ENCODE measurements around the gene CRAT.
"Not testable (repeated sequence)": the region's sequence is repeated elsewhere in the genome, so short reads cannot be mapped to it uniquely, and the experiment has no call there.

CRAT gene

GRCh38 chr9:129138476-129139232 is 28.1 kb upstream of the CRAT start:
- H3K27me3 ChIP-seq: no peaks in the 10 kb centered on the region
- H3K27ac ChIP-seq: peak overlapping the region; percentile 58
- H3K4me2 ChIP-seq: peak overlapping the region; percentile 95
- peaks cover 49% of the 10 kb centered on the region for H3K4me1 ChIP-seq
- no peaks in the 10 kb centered on the region for H3K9me3 ChIP-seq
- no peaks in the 10 kb centered on the region for H4K20me1 ChIP-seq
- H3K36me3 ChIP-seq: peaks cover 62% of the 10 kb centered on the region
- no peak overlapping the region for H3K4me3 ChIP-seq
- no peak for TF ChIP-seq Cebpa-rat (IDR thresholded peaks at IDR 0.05)
- peak overlapping the region; percentile 98; the same call in 1 of the 2 replicates for H3K9ac ChIP-seq

GRCh38 chr9:129138144-129138462 is 27.5 kb upstream of the CRAT start:
- Histone ChIP-seq H3K36me3 (peaks cover 65% of the 10 kb centered on the region), H3K9ac (no peak overlapping the region)

GRCh38 chr9:129137292-129138143 is 26.9 kb upstream of the CRAT start:
- Histone ChIP-seq H3K4me3 (no peak overlapping the region), H4K20me1 (no peaks in the 10 kb centered on the region), H3K4me2 (no peak overlapping the region), H3K27me3 (no peaks in the 10 kb centered on the region), H3K9me3 (no peaks in the 10 kb centered on the region), H3K27ac (0 out of 2 replicates have a peak overlapping the region, but pooled peaks have one; percentile 1), H3K9ac (0 out of 2 replicates have a peak overlapping the region, but pooled peaks have one; percentile 10), H3K4me1 (peaks cover 38% of the 10 kb centered on the region), H3K36me3 (peaks cover 68% of the 10 kb centered on the region)
- no peak for TF ChIP-seq Cebpa-rat (IDR thresholded peaks at IDR 0.05)

More at GRCh38 chr9:129138144-129138462, 27.5 kb upstream of the CRAT start:
- no peaks in the 10 kb centered on the region for H4K20me1 ChIP-seq
- peak overlapping the region; percentile 1; the same call in 1 of the 2 replicates for H3K27ac ChIP-seq
- H3K9me3 ChIP-seq: no peaks in the 10 kb centered on the region
- peaks cover 44% of the 10 kb centered on the region for H3K4me1 ChIP-seq
- TF ChIP-seq Cebpa-rat (IDR thresholded peaks at IDR 0.05): no peak
- no peak overlapping the region for H3K4me3 ChIP-seq
- H3K27me3 ChIP-seq: no peaks in the 10 kb centered on the region
- H3K4me2 ChIP-seq: no peak overlapping the region

- Histone ChIP-seq H3K27me3 (no peaks in the 10 kb centered on the region), H3K4me1 (peaks cover 33% of the 10 kb centered on the region), H4K20me1 (no peaks in the 10 kb centered on the region), H3K9ac (peak overlapping the region; percentile 15), H3K4me2 (no peak overlapping the region), H3K4me3 (no peak overlapping the region), H3K36me3 (peaks cover 73% of the 10 kb centered on the region), H3K9me3 (no peaks in the 10 kb centered on the region), H3K27ac (no peak overlapping the region)
- no peak for TF ChIP-seq Cebpa-rat (IDR thresholded peaks at IDR 0.05)
Measured at GRCh38 chr9:129136446-129137035, 25.9 kb upstream of the CRAT start.

- Histone ChIP-seq H3K27ac (no peak overlapping the region), H3K9ac (no peak overlapping the region), H3K4me2 (no peak overlapping the region), H3K36me3 (peaks cover 84% of the 10 kb centered on the region), H4K20me1 (peaks cover 10% of the 10 kb centered on the region; the same call in 1 of the 2 replicates), H3K27me3 (no peaks in the 10 kb centered on the region), H3K9me3 (no peaks in the 10 kb centered on the region), H3K4me1 (peaks cover 29% of the 10 kb centered on the region), H3K4me3 (no peak overlapping the region)
- no peak for TF ChIP-seq Cebpa-rat (IDR thresholded peaks at IDR 0.05)
Measured at GRCh38 chr9:129135476-129135875, 24.9 kb upstream of the CRAT start.

GRCh38 chr9:129133082-129133481 is 22.5 kb upstream of the CRAT start:
- no peak overlapping the region for H3K9ac ChIP-seq
- H3K27ac ChIP-seq: 0 out of 2 replicates have a peak overlapping the region, but pooled peaks have one; percentile 32
- H3K4me2 ChIP-seq: no peak overlapping the region
- no peaks in the 10 kb centered on the region for H3K27me3 ChIP-seq
- H3K4me3 ChIP-seq: no peak overlapping the region
- peaks cover 13% of the 10 kb centered on the region; the same call in 1 of the 2 replicates for H4K20me1 ChIP-seq
- TF ChIP-seq Cebpa-rat (IDR thresholded peaks at IDR 0.05): no peak
- H3K9me3 ChIP-seq: no peaks in the 10 kb centered on the region
- H3K4me1 ChIP-seq: peaks cover 10% of the 10 kb centered on the region
- peaks cover 96% of the 10 kb centered on the region for H3K36me3 ChIP-seq

GRCh38 chr9:129131300-129132145 is 20.9 kb upstream of the CRAT start:
- Histone ChIP-seq H4K20me1 (peaks cover 25% of the 10 kb centered on the region), H3K4me2 (no peak overlapping the region), H3K9me3 (no peaks in the 10 kb centered on the region), H3K27ac (no peak overlapping the region), H3K27me3 (no peaks in the 10 kb centered on the region), H3K4me1 (peaks cover 22% of the 10 kb centered on the region), H3K36me3 (peaks cover 96% of the 10 kb centered on the region), H3K9ac (no peak overlapping the region), H3K4me3 (no peak overlapping the region)
- no peak for TF ChIP-seq Cebpa-rat (IDR thresholded peaks at IDR 0.05)

GRCh38 chr9:129130791-129131190 is 20.2 kb upstream of the CRAT start:
- H3K36me3 ChIP-seq: peaks cover 91% of the 10 kb centered on the region
- no peak overlapping the region for H3K27ac ChIP-seq
- H3K4me1 ChIP-seq: peaks cover 29% of the 10 kb centered on the region
- H3K9me3 ChIP-seq: no peaks in the 10 kb centered on the region
- H3K27me3 ChIP-seq: no peaks in the 10 kb centered on the region
- no peak overlapping the region for H3K4me3 ChIP-seq
- no peak overlapping the region for H3K9ac ChIP-seq
- H4K20me1 ChIP-seq: peaks cover 31% of the 10 kb centered on the region
- TF ChIP-seq Cebpa-rat (IDR thresholded peaks at IDR 0.05): no peak
- H3K4me2 ChIP-seq: no peak overlapping the region

GRCh38 chr9:129130271-129130670 is 19.7 kb upstream of the CRAT start:
- peaks cover 34% of the 10 kb centered on the region for H3K4me1 ChIP-seq
- not testable (repeated sequence) for H3K9me3 ChIP-seq, H3K4me3 ChIP-seq, H3K27ac ChIP-seq, H3K4me2 ChIP-seq, H3K9ac ChIP-seq, H3K27me3 ChIP-seq
- peaks cover 91% of the 10 kb centered on the region for H3K36me3 ChIP-seq
- peaks cover 36% of the 10 kb centered on the region for H4K20me1 ChIP-seq

Measured in BLaER1 (cell line).